DOHH2 (cell line): ENCODE results near the gene CCDC80.

Experiments
- H3F3A ChIP-seq: fragments of 200-600 bp; sonication (generic), shearing (Covaris generic); 2 replicates; pipeline ENCODE4 v1.6.0; 2016; ENCODE audit warnings: antibody characterized with exemption, mild to moderate bottlenecking; ENCODE audit not compliant: control insufficient read depth, insufficient read depth
- H3K27ac ChIP-seq: fragments of 200-600 bp; sonication (generic); 2 replicates; pipeline ENCODE4 v1.5.1; 2014; ENCODE audit warnings: low read depth, mild to moderate bottlenecking, low read length, moderate library complexity
- H3K27me3 ChIP-seq: fragments of 200-600 bp; sonication (generic); 2 replicates; pipeline ENCODE4 v1.6.1; 2014; ENCODE audit warnings: mild to moderate bottlenecking, low read length, mixed read lengths; ENCODE audit not compliant: control insufficient read depth
- H3K36me3 ChIP-seq: fragments of 200-600 bp; sonication (generic); 2 replicates; pipeline ENCODE4 v1.6.1; 2014; ENCODE audit warnings: mild to moderate bottlenecking, low read length, moderate library complexity, mixed read lengths; ENCODE audit not compliant: control insufficient read depth
- H3K4me1 ChIP-seq: fragments of 200-600 bp; sonication (generic); 2 replicates; pipeline ENCODE4 v1.6.1; 2014; ENCODE audit warnings: mild to moderate bottlenecking, low read length, mixed read lengths; ENCODE audit not compliant: control insufficient read depth
- H3K4me2 ChIP-seq: fragments of 200-600 bp; sonication (generic); 2 replicates; pipeline ENCODE4 v1.6.0; 2014; ENCODE audit warnings: mild to moderate bottlenecking, low read length, moderate library complexity
- H3K4me3 ChIP-seq: fragments of 200-600 bp; sonication (generic); 2 replicates; pipeline ENCODE4 v1.5.1; 2014; ENCODE audit warnings: mild to moderate bottlenecking, low read length, mixed read lengths
- H3K79me2 ChIP-seq: fragments of 200-600 bp; sonication (generic); 2 replicates; pipeline ENCODE4 v1.6.1; 2014; ENCODE audit warnings: mild to moderate bottlenecking, low read length, mixed read lengths; ENCODE audit not compliant: control insufficient read depth
- H3K9me2 ChIP-seq: fragments of 200-600 bp; sonication (generic); replicated peaks from 2 replicates; pipeline ENCODE4 v1.6.1; 2014; ENCODE audit warnings: mild to moderate bottlenecking, low read length, mixed read lengths; ENCODE audit not compliant: control insufficient read depth
- H3K9me3 ChIP-seq: fragments of 200-600 bp; sonication (generic); 2 replicates; pipeline ENCODE4 v1.6.1; 2014; ENCODE audit warnings: antibody characterized with exemption, low read length, mixed read lengths; ENCODE audit not compliant: control insufficient read depth, insufficient read depth
- H4K20me1 ChIP-seq: fragments of 200-600 bp; sonication (generic); 2 replicates; pipeline ENCODE4 v1.6.0; 2014; ENCODE audit warnings: low read depth, mild to moderate bottlenecking, antibody characterized with exemption, low read length, moderate library complexity; ENCODE audit not compliant: control insufficient read depth, insufficient read depth
- CTCF ChIP-seq: fragments of 200-600 bp; sonication (generic); IDR thresholded peaks from one replicate; pipeline ENCODE4 v1.5.1; 2014; ENCODE audit warnings: antibody characterized with exemption, mild to moderate bottlenecking, low read depth, low read length; ENCODE audit not compliant: poor library complexity, severe bottlenecking
- EZH2phosphoT487 ChIP-seq: fragments of 200-600 bp; sonication (generic); IDR thresholded peaks from 2 replicates; pipeline ENCODE4 v1.6.1; 2017; ENCODE audit warnings: borderline replicate concordance, mild to moderate bottlenecking, antibody characterized with exemption, low read length, moderate library complexity, mixed read lengths

Gene CCDC80

DNA sequence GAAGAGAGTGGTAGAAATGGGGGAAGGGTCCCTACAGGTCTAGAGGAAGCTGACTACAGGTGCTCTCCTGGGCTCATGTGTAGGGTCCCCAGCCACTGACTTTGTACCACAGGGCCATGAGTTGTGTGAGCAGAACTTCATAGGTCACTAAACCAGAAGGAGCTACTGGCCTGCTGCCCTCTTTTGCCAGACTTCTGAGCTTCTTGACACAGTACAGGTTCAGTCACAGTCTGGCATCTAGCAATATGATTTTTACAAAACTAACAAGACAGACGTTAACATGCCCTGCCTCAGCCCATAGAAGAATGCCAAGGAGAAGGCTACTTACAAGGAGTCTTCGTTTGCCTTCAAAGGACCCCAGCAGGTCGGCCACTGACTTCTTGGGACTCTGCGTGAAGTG is 3.2 kb downstream of the CCDC80 start:
- no peak overlapping the region for H3K4me2 ChIP-seq
- H3K9me2 ChIP-seq = no peaks in the 10 kb centered on the region
- no peak overlapping the region for H3K27ac ChIP-seq
- no peak overlapping the region for H3K4me3 ChIP-seq
- H3K27me3 ChIP-seq = peaks cover 22% of the 10 kb centered on the region
- TF ChIP-seq CTCF (no peak), EZH2phosphoT487 (no peak)
- H4K20me1 ChIP-seq = no peaks in the 10 kb centered on the region
- no peaks in the 10 kb centered on the region for H3F3A ChIP-seq
- H3K4me1 ChIP-seq = peaks cover 7% of the 10 kb centered on the region
- no peaks in the 10 kb centered on the region for H3K36me3 ChIP-seq
- H3K79me2 ChIP-seq = no peaks in the 10 kb centered on the region
- no peaks in the 10 kb centered on the region for H3K9me3 ChIP-seq

GRCh38 chr3:112635674-112636073 is 5.3 kb downstream of the CCDC80 start:
- H3K9me2 ChIP-seq = no peaks in the 10 kb centered on the region
- TF ChIP-seq CTCF (no peak), EZH2phosphoT487 (no peak)
- peaks cover 7% of the 10 kb centered on the region; the same call in 1 of the 2 replicates for H3K4me1 ChIP-seq
- H3K27me3 ChIP-seq = peaks cover 4% of the 10 kb centered on the region
- no peaks in the 10 kb centered on the region for H3K79me2 ChIP-seq
- H3K4me2 ChIP-seq = no peak overlapping the region
- no peak overlapping the region for H3K27ac ChIP-seq
- no peaks in the 10 kb centered on the region for H3F3A ChIP-seq
- no peaks in the 10 kb centered on the region for H3K36me3 ChIP-seq
- H3K9me3 ChIP-seq = no peaks in the 10 kb centered on the region
- no peaks in the 10 kb centered on the region for H4K20me1 ChIP-seq
- no peak overlapping the region for H3K4me3 ChIP-seq

- no peaks in the 10 kb centered on the region for H3F3A ChIP-seq
- no peaks in the 10 kb centered on the region for H3K79me2 ChIP-seq
- peaks cover 7% of the 10 kb centered on the region; the same call in 1 of the 2 replicates for H3K4me1 ChIP-seq
- H3K9me2 ChIP-seq = no peaks in the 10 kb centered on the region
- no peaks in the 10 kb centered on the region for H4K20me1 ChIP-seq
- no peaks in the 10 kb centered on the region for H3K36me3 ChIP-seq
- no peaks in the 10 kb centered on the region for H3K9me3 ChIP-seq
- H3K27me3 ChIP-seq = 0 out of 2 replicates have a peak, but pooled peaks cover 1% of the 10 kb centered on the region
- H3K4me3 ChIP-seq = no peak overlapping the region
- H3K4me2 ChIP-seq = no peak overlapping the region
- TF ChIP-seq CTCF (no peak), EZH2phosphoT487 (no peak)
- H3K27ac ChIP-seq = no peak overlapping the region
These were observed 6.0 kb downstream of the CCDC80 start for GRCh38 chr3:112634786-112635541.
